GM18867 (cell line): ENCODE data around the gene TICRR.

Experiments
- ATAC-seq: cut with Tn5 transposase; IDR thresholded peaks from one replicate; pipeline ENCODE4 v1.9.1; 2021; ENCODE audit warnings: mild to moderate bottlenecking, moderate library complexity; ENCODE audit not compliant: unreplicated experiment

Gene TICRR

GRCh38 chr15:89671687-89672086 lies 96.4 kb downstream of the TICRR start:
- no peak for ATAC-seq

GRCh38 chr15:89672221-89673164 lies 97.2 kb downstream of the TICRR start:
- ATAC-seq = no peak

- ATAC-seq = no peak
Observed at GRCh38 chr15:89673165-89673512, 97.9 kb downstream of the TICRR start.

- ATAC-seq = no peak
Observed at GRCh38 chr15:89674526-89674925, 99.3 kb downstream of the TICRR start.

- ATAC-seq = no peak
Observed at GRCh38 chr15:89675606-89676005, 100.3 kb downstream of the TICRR start.

- no peak for ATAC-seq
Observed at GRCh38 chr15:89677381-89677780, 102.1 kb downstream of the TICRR start.
